Hepatocyte (in vitro differentiated cells): ENCODE measurements around the gene CYP4F11. TPM values are rescaled to one million over a fixed set of nuclear protein-coding genes. Genes with fewer than 3 reads are reported as not detected.

ENCODE experiments used
- DNase-seq: peaks from one replicate; pipeline ENCODE4 v3.0.0-alpha.2; 2016; ENCODE audit warnings: low spot score
- H2AFZ ChIP-seq: fragments of 200-600 bp; sonication (generic); 2 replicates; pipeline ENCODE4 v1.6.0; 2016; ENCODE audit warnings: antibody characterized with exemption, mild to moderate bottlenecking
- H3K27ac ChIP-seq: fragments of 200-600 bp; sonication (generic); 2 replicates; pipeline ENCODE4 v1.5.1; 2016; ENCODE audit warnings: mild to moderate bottlenecking
- H3K27me3 ChIP-seq: fragments of 200-600 bp; sonication (generic); 2 replicates; pipeline ENCODE4 v1.6.1; 2016
- H3K36me3 ChIP-seq: fragments of 200-600 bp; sonication (generic); replicated peaks from 2 replicates; pipeline ENCODE4 v1.5.1; 2016; ENCODE audit warnings: low read depth; ENCODE audit not compliant: insufficient read depth
- H3K4me1 ChIP-seq: fragments of 200-600 bp; sonication (generic); 2 replicates; pipeline ENCODE4 v1.5.1; 2016; ENCODE audit warnings: mild to moderate bottlenecking, moderate library complexity; ENCODE audit not compliant: insufficient read depth
- H3K4me2 ChIP-seq: fragments of 200-600 bp; sonication (generic); 2 replicates; pipeline ENCODE4 v1.6.0; 2016
- H3K4me3 ChIP-seq: fragments of 200-600 bp; sonication (generic); 2 replicates; pipeline ENCODE4 v1.5.1; 2016; ENCODE audit warnings: mild to moderate bottlenecking
- H3K79me2 ChIP-seq: fragments of 200-600 bp; sonication (generic); 2 replicates; pipeline ENCODE4 v1.6.0; 2017; ENCODE audit warnings: mild to moderate bottlenecking
- H3K9me2 ChIP-seq: fragments of 200-600 bp; sonication (generic); replicated peaks from 2 replicates; pipeline ENCODE4 v1.6.0; 2017; ENCODE audit warnings: mild to moderate bottlenecking; ENCODE audit not compliant: insufficient read depth
- H3K9me3 ChIP-seq: fragments of 200-600 bp; sonication (generic); 2 replicates; pipeline ENCODE4 v1.5.1; 2016; ENCODE audit warnings: low read depth, mild to moderate bottlenecking
- H4K20me1 ChIP-seq: fragments of 200-600 bp; sonication (generic); 2 replicates; pipeline ENCODE4 v1.6.0; 2016; ENCODE audit warnings: mild to moderate bottlenecking; ENCODE audit not compliant: insufficient read depth, poor library complexity, severe bottlenecking
- EZH2 ChIP-seq: fragments of 200-600 bp; sonication (generic); IDR thresholded peaks from 2 replicates; pipeline ENCODE4 v1.6.1; 2016; ENCODE audit warnings: antibody characterized with exemption, mild to moderate bottlenecking, borderline replicate concordance
- EZH2phosphoT487 ChIP-seq: fragments of 200-600 bp; sonication (generic); IDR thresholded peaks from one replicate; pipeline ENCODE4 v1.6.1; 2018; ENCODE audit warnings: antibody characterized with exemption, mild to moderate bottlenecking, low read depth, moderate library complexity; ENCODE audit not compliant: unreplicated experiment, severe bottlenecking
- WGBS: methylation state at CpG from one replicate; pipeline ENCODE4 v1.1.6; 2016; ENCODE audit warnings: low lambda C conversion rate; ENCODE audit errors: missing lambda C conversion rate; 5-methylcytosine and 5-hydroxymethylcytosine counted together
- polyA plus RNA-seq: library from polyadenylated mRNA; unstranded; fragments of >200 nt; fragmentation: Nextera tagmentation; extraction: Ambion mirVana; gene quantifications from 2 replicates; pipeline ENCODE4 v1.2.1, GENCODE V29; 2016
- total RNA-seq: library from RNA; depleted of rRNA; stranded (reverse); fragments of >200 nt; gene quantifications from 2 replicates; pipeline ENCODE4 v1.2.3, GENCODE V29; 2014
- TF ChIP-seq, protein P1 (sequence below): fragments of 200-600 bp; sonication (generic); IDR thresholded peaks from 2 replicates; pipeline ENCODE4 v1.5.1; 2016; ENCODE audit warnings: antibody characterized with exemption, mild to moderate bottlenecking; ENCODE audit not compliant: poor library complexity

Gene CYP4F11
- total and polyA plus RNA-seq, 2 experiments from 2014 or later: not detected

DNA sequence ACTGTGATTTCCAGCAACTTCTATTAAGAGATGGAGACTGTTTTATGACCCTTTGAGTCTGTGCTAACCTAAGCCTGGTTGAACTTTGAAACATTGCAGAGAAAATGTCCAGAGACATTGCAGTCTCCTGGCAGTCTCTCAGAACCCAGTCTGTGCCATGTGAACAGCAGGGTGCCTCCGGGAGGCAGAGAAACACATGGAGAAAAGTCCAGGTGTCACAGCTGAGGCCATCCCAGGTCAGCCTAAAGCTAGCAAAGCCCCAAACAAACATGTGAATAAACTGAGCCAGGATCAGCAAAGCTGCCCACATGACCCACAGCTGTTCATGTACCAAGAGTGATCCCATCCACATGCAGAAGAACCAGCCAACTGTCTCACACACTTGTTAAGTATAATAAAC, 7.8 kb downstream of the CYP4F11 start:
- H3K4me2 ChIP-seq: no peak overlapping the region
- TF ChIP-seq, protein P1, sequence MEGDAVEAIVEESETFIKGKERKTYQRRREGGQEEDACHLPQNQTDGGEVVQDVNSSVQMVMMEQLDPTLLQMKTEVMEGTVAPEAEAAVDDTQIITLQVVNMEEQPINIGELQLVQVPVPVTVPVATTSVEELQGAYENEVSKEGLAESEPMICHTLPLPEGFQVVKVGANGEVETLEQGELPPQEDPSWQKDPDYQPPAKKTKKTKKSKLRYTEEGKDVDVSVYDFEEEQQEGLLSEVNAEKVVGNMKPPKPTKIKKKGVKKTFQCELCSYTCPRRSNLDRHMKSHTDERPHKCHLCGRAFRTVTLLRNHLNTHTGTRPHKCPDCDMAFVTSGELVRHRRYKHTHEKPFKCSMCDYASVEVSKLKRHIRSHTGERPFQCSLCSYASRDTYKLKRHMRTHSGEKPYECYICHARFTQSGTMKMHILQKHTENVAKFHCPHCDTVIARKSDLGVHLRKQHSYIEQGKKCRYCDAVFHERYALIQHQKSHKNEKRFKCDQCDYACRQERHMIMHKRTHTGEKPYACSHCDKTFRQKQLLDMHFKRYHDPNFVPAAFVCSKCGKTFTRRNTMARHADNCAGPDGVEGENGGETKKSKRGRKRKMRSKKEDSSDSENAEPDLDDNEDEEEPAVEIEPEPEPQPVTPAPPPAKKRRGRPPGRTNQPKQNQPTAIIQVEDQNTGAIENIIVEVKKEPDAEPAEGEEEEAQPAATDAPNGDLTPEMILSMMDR: no peak
- no peak for TF ChIP-seq EZH2phosphoT487
- no peak for TF ChIP-seq EZH2
- H3K4me3 ChIP-seq: no peak overlapping the region
- H3K36me3 ChIP-seq: no peaks in the 10 kb centered on the region
- H3K27ac ChIP-seq: no peak overlapping the region
- no peaks in the 10 kb centered on the region for H3K4me1 ChIP-seq
- DNase-seq: no peak
- no peaks in the 10 kb centered on the region for H3K9me2 ChIP-seq
- no peaks in the 10 kb centered on the region for H3K27me3 ChIP-seq
- no peak overlapping the region for H2AFZ ChIP-seq
- H3K9me3 ChIP-seq: no peaks in the 10 kb centered on the region
- WGBS: no CpG with 5 or more reads among the region's 1 CpG
- no peaks in the 10 kb centered on the region for H4K20me1 ChIP-seq
- no peaks in the 10 kb centered on the region for H3K79me2 ChIP-seq

DNA sequence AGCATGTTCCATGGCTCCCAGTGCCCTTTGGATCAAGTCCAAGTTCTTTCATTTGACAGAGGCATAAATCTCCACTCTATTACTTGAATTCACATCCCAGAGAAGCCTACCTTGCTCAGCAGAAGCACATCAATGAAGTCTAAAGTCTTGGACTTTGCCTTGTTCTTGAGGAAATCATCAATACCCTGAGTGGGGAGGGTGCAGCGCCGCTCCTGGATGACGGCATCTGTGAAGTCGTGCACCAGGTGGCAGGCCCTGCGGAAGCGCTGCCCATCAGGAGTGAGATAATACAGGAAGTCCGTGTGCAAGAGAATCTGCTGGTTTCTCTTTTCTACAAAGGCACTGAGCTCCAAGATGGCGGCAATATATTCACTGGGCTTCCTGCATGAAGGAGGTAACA, 10.6 kb downstream of the CYP4F11 start:
- no peak for DNase-seq
- Histone ChIP-seq H3K4me2 (no peak overlapping the region), H3K4me1 (no peaks in the 10 kb centered on the region), H3K4me3 (no peak overlapping the region), H3K9me3 (no peaks in the 10 kb centered on the region), H3K27me3 (no peaks in the 10 kb centered on the region), H2AFZ (no peak overlapping the region), H4K20me1 (no peaks in the 10 kb centered on the region), H3K9me2 (no peaks in the 10 kb centered on the region), H3K27ac (no peak overlapping the region), H3K79me2 (no peaks in the 10 kb centered on the region), H3K36me3 (no peaks in the 10 kb centered on the region)
- TF ChIP-seq EZH2phosphoT487 (no peak), EZH2 (no peak)
- TF ChIP-seq, protein P1: no peak
- WGBS: 66% methylated on average over 8 of the region's 8 CpGs

DNA sequence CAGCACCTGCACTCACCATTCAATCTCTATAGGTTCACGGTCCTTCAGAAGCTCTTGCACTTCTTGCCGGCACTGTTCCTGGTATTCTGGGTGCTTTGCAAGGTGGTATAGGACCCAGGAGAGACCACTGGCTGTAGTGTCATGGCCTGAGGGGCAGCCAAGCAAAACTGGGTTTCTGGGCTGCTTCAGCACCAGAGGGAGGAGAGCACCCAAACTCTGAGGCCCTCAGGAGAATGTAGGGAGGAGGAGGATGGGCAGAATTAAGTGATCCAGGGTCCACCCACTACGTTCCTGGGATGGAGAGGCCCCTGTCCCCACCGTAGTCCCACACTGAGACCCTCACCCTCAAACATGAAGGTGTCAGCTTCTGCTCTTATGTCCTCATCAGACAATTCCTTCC, 12.3 kb downstream of the CYP4F11 start:
- Histone ChIP-seq H4K20me1 (no peaks in the 10 kb centered on the region), H3K4me3 (no peak overlapping the region), H3K9me3 (no peaks in the 10 kb centered on the region), H3K4me1 (no peaks in the 10 kb centered on the region), H3K9me2 (no peaks in the 10 kb centered on the region), H3K36me3 (no peaks in the 10 kb centered on the region), H2AFZ (no peak overlapping the region), H3K4me2 (no peak overlapping the region), H3K27me3 (no peaks in the 10 kb centered on the region), H3K27ac (no peak overlapping the region), H3K79me2 (no peaks in the 10 kb centered on the region)
- no peak for DNase-seq
- no peak for TF ChIP-seq EZH2phosphoT487
- TF ChIP-seq, protein P1: no peak
- TF ChIP-seq EZH2: no peak
- 58% methylated on average over 4 of the region's 4 CpGs for WGBS

DNA sequence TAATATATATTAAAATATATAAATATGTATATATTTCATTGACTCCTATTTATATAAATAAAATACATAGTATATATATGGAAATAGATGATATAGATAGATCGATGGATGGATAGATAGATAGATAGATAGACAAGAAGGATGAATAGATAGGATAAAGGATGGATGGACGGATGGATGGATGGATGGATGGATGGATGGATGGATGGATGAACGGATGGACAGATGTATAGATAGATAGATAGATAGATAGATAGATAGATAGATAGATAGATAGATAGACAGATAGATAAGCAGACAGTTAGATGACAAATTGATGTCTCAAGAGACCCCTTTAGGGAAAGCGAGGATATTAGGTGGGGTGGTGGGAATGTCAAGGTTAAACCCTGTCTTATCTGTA, 15.1 kb downstream of the CYP4F11 start:
- Histone ChIP-seq H3K79me2 (no peaks in the 10 kb centered on the region), H3K9me3 (no peaks in the 10 kb centered on the region), H3K36me3 (no peaks in the 10 kb centered on the region), H3K4me2 (no peak overlapping the region), H3K27me3 (no peaks in the 10 kb centered on the region), H3K9me2 (no peaks in the 10 kb centered on the region), H4K20me1 (no peaks in the 10 kb centered on the region), H3K4me1 (no peaks in the 10 kb centered on the region), H3K4me3 (no peak overlapping the region), H2AFZ (no peak overlapping the region), H3K27ac (no peak overlapping the region)
- 66% methylated on average over 4 of the region's 4 CpGs for WGBS
- no peak for TF ChIP-seq EZH2
- TF ChIP-seq, protein P1: no peak
- TF ChIP-seq EZH2phosphoT487: no peak
- no peak for DNase-seq
